ENCODE measurements around the gene ANKMY2.

ANKMY2 gene

GRCh38 chr7:16638282-16639280 lies 7.0 kb downstream of the ANKMY2 start:
- DNase-seq (ENCODE audit: extremely low spot score): no peak
- CTCF ChIA-PET: no interaction called here
- POLR2A ChIA-PET: no interaction called here
- TF ChIP-seq SP1 (IDR thresholded peaks at IDR 0.05) (no peak), LEF1 (IDR thresholded peaks at IDR 0.05; ENCODE audit: borderline replicate concordance) (no peak), NFRKB (IDR thresholded peaks at IDR 0.05) (no peak), SUZ12 (IDR thresholded peaks at IDR 0.05) (no peak)
- TF ChIP-seq, protein P1, sequence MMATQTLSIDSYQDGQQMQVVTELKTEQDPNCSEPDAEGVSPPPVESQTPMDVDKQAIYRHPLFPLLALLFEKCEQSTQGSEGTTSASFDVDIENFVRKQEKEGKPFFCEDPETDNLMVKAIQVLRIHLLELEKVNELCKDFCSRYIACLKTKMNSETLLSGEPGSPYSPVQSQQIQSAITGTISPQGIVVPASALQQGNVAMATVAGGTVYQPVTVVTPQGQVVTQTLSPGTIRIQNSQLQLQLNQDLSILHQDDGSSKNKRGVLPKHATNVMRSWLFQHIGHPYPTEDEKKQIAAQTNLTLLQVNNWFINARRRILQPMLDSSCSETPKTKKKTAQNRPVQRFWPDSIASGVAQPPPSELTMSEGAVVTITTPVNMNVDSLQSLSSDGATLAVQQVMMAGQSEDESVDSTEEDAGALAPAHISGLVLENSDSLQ (IDR thresholded peaks at IDR 0.05): no peak

DNA sequence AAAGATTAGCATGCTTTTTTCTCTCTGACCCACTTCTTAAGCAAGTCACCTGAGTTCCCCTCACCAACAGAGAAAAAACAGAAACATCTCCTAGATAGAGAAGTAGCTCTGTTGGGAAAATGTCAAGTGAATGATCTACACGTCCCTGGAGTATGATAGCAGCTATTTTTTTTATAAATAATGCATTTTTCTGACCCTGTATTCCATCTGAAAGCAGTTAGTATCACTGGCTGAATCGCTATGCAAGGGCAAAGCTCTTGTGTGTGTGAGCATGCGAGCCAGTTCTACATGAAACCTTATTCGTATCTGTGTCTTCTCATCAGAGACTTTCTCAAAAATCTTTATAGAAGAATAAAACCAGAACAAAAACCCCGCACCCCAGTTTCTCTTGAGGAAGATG lies 8.2 kb downstream of the ANKMY2 start:
- TF ChIP-seq FOXM1 (IDR thresholded peaks at IDR 0.05; ENCODE audit: borderline replicate concordance): no peak
- no peak for TF ChIP-seq NFRKB (IDR thresholded peaks at IDR 0.05)
- no peak for DNase-seq (ENCODE audit: extremely low spot score)
- POLR2A ChIA-PET: interaction anchor here (0.8 to 1.1 kb wide), 2 partner anchors 8 to 46 kb away, joined by 3 to 6 read pairs; partner anchors contain the start of genes ANKMY2 and BZW2
- CTCF ChIA-PET: no interaction called here

- TF ChIP-seq ZNF384 (IDR thresholded peaks at IDR 0.05) (no peak), FOXM1 (IDR thresholded peaks at IDR 0.05; ENCODE audit: borderline replicate concordance) (no peak)
- TF ChIP-seq, protein P1 (IDR thresholded peaks at IDR 0.05): no peak
Measured at GRCh38 chr7:16636555-16637101, 8.9 kb downstream of the ANKMY2 start.

DNA sequence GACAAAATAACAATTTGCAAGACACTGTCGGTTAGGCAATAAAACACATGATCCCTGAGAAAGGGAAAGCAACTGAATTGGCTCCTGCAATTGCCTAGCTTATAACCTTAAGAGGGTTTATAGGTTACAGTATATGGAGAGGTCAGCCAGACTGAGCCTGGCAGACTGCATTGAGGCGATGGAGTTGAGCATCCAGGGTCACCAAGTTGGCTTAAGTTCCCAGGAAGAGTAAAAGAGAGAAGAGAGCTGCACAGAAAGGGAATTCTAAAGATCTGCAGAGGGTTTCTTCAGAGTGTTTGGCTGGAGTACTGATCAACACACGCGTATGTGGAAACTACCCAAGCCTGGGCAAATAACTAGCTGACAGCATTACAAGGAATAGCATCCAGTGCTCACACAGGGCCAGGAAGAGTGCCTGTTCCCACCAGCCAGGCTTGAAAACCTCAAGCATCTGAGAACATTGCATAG lies 11.2 kb downstream of the ANKMY2 start:
- no peak for DNase-seq (ENCODE audit: extremely low spot score)
- CTCF ChIA-PET: no interaction called here
- POLR2A ChIA-PET: interaction anchor here (1.0 kb wide), 1 partner anchor 11 kb away, joined by 4 read pairs; the partner anchor contains the start of genes ANKMY2 and BZW2
- no peak for TF ChIP-seq TARDBP (IDR thresholded peaks at IDR 0.05)
- no peak for TF ChIP-seq NFRKB (IDR thresholded peaks at IDR 0.05)

More at GRCh38 chr7:16636555-16637101, 8.9 kb downstream of the ANKMY2 start:
- DNase-seq (ENCODE audit: extremely low spot score): no peak
- CTCF ChIA-PET: interaction anchor here (0.6 kb wide), 1 partner anchor 73 kb away, joined by 3 read pairs; no protein-coding TSS in a partner anchor
- POLR2A ChIA-PET: interaction anchor here (0.8 to 1.1 kb wide), 2 partner anchors 9 to 47 kb away, joined by 3 to 6 read pairs; partner anchors contain the start of genes ANKMY2 and BZW2

GRCh38 chr7:16630654-16631053 lies 14.9 kb downstream of the ANKMY2 start:
- ChIA-PET POLR2A (no interaction called here), CTCF (no interaction called here)
- TF ChIP-seq FOXK2 (IDR thresholded peaks at IDR 0.05): no peak
- TF ChIP-seq TARDBP (IDR thresholded peaks at IDR 0.05): no peak
- TF ChIP-seq HDGF (IDR thresholded peaks at IDR 0.05; ENCODE audit: borderline replicate concordance): no peak
- TF ChIP-seq ARNT (IDR thresholded peaks at IDR 0.05): no peak
- no peak for TF ChIP-seq CTBP1 (IDR thresholded peaks at IDR 0.05; ENCODE audit: borderline replicate concordance)
- TF ChIP-seq FOXA1 (IDR thresholded peaks at IDR 0.05): no peak
- TF ChIP-seq NFRKB (IDR thresholded peaks at IDR 0.05): no peak
- no peak for TF ChIP-seq FOXM1 (IDR thresholded peaks at IDR 0.05; ENCODE audit: borderline replicate concordance)
- DNase-seq (ENCODE audit: extremely low spot score): no peak

DNA sequence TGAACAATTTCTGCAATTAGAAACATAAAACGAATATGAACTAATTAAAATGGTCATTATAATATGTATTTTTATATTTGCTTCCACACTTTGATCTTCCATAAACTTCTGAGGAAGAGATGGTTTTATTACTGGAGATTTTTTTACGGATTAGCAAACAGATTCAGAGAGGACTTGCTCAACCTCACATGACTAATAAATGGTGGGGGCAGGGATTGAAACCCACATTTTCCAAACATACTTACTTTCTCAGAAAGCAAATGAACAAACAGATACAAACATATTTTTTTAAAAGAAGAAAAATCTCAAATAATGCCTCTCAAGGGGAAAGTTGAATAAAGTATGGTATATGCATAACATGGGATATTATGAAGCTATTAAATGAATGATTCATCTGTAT lies 18.3 kb downstream of the ANKMY2 start:
- TF ChIP-seq, protein P1 (IDR thresholded peaks at IDR 0.05): no peak
- TF ChIP-seq TARDBP (IDR thresholded peaks at IDR 0.05) (no peak), ELF4 (IDR thresholded peaks at IDR 0.05) (no peak), SP1 (IDR thresholded peaks at IDR 0.05) (no peak)
- CTCF ChIA-PET: no interaction called here

DNA sequence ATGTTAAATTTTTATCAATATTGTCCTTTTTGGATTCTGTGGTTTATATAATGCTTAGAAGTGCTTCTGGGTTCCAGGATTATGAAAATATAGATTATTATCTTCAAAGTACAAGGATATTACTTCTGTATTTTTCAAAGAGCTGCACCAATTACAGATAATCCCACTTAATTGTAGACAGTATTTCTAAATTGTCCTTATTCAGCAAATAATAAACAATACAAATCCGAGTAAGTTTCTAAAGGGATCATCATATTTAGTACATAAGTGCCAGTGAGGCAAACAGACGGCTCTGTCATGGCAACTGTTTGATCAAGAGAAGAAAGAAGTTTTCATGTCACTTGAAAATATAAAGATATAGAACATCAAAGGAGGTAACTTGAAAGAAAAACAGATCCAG lies 19.2 kb downstream of the ANKMY2 start:
- TF ChIP-seq FOXA1 (IDR thresholded peaks at IDR 0.05): no peak
- TF ChIP-seq SUZ12 (IDR thresholded peaks at IDR 0.05): no peak
- TF ChIP-seq, protein P1 (IDR thresholded peaks at IDR 0.05): no peak
- no peak for TF ChIP-seq HDGF (IDR thresholded peaks at IDR 0.05; ENCODE audit: borderline replicate concordance)
- TF ChIP-seq LEF1 (IDR thresholded peaks at IDR 0.05; ENCODE audit: borderline replicate concordance): no peak
- no peak for TF ChIP-seq ELF4 (IDR thresholded peaks at IDR 0.05)
- no peak for TF ChIP-seq BHLHE40 (IDR thresholded peaks at IDR 0.05; ENCODE audit: borderline replicate concordance)
- no peak for TF ChIP-seq ARNT (IDR thresholded peaks at IDR 0.05)
- TF ChIP-seq ZNF384 (IDR thresholded peaks at IDR 0.05): no peak
- no peak for TF ChIP-seq FOXK2 (IDR thresholded peaks at IDR 0.05)
- no peak for TF ChIP-seq CTBP1 (IDR thresholded peaks at IDR 0.05; ENCODE audit: borderline replicate concordance)
- TF ChIP-seq SP1 (IDR thresholded peaks at IDR 0.05): no peak
- TF ChIP-seq TARDBP (IDR thresholded peaks at IDR 0.05): no peak
- TF ChIP-seq L3MBTL2 (conservative IDR thresholded peaks at IDR 0.05): no peak
- TF ChIP-seq NFRKB (IDR thresholded peaks at IDR 0.05): no peak
- DNase-seq (ENCODE audit: extremely low spot score): no peak
- ChIA-PET POLR2A (no interaction called here), CTCF (interaction anchor here (1.1 kb wide), 1 partner anchor 38 kb away, joined by 7 read pairs; no protein-coding TSS in a partner anchor)

More for the DNA sequence above, 18.3 kb downstream of the ANKMY2 start:
- POLR2A ChIA-PET: no interaction called here
- DNase-seq (ENCODE audit: extremely low spot score): no peak

All from HEK293T (cell line).